Ishikawa (cell line): ENCODE measurements around the gene TBC1D23.

ENCODE experiments used
- CEBPB ChIP-seq: IDR thresholded peaks from 2 replicates; pipeline ENCODE4 v1.6.1; 2012
- CREB1 ChIP-seq: IDR thresholded peaks from 2 replicates; pipeline ENCODE4 v1.6.1; 2012; ENCODE audit warnings: low read depth
- EGR1 ChIP-seq: IDR thresholded peaks from 2 replicates; pipeline ENCODE4 v1.6.1; 2012
- EP300 ChIP-seq: IDR thresholded peaks from 2 replicates; pipeline ENCODE4 v1.6.1; 2012; ENCODE audit warnings: borderline replicate concordance
- FOXM1 ChIP-seq: IDR thresholded peaks from 2 replicates; pipeline ENCODE4 v1.6.1; 2012; ENCODE audit warnings: low read depth, borderline replicate concordance
- MAX ChIP-seq: IDR thresholded peaks from 2 replicates; pipeline ENCODE4 v1.6.1; 2012
- NFIC ChIP-seq: IDR thresholded peaks from 2 replicates; pipeline ENCODE4 v1.6.1; 2012
- RAD21 ChIP-seq: IDR thresholded peaks from 2 replicates; pipeline ENCODE4 v1.6.1; 2012; ENCODE audit warnings: low read depth
- TAF1 ChIP-seq: IDR thresholded peaks from 2 replicates; pipeline ENCODE4 v1.6.1; 2012; ENCODE audit warnings: low read depth, mild to moderate bottlenecking
- TCF12 ChIP-seq: IDR thresholded peaks from 2 replicates; pipeline ENCODE4 v1.6.1; 2012; ENCODE audit warnings: low read depth
- TEAD4 ChIP-seq: IDR thresholded peaks from 2 replicates; pipeline ENCODE4 v1.6.1; 2012
- USF1 ChIP-seq: IDR thresholded peaks from 2 replicates; pipeline ENCODE4 v1.6.1; 2012
- YY1 ChIP-seq: IDR thresholded peaks from 2 replicates; pipeline ENCODE4 v1.6.1; 2012; ENCODE audit warnings: low read depth
- ZBTB7A ChIP-seq: IDR thresholded peaks from 2 replicates; pipeline ENCODE4 v1.6.1; 2012; ENCODE audit warnings: low read depth
- TF ChIP-seq, protein P1 (sequence below): IDR thresholded peaks from 2 replicates; pipeline ENCODE4 v1.6.1; 2012; ENCODE audit warnings: low read depth, mild to moderate bottlenecking

Gene TBC1D23

GRCh38 chr3:100221159-100221558 lies 39.6 kb upstream of the TBC1D23 start:
- no peak for TF ChIP-seq ZBTB7A
- TF ChIP-seq, protein P1, sequence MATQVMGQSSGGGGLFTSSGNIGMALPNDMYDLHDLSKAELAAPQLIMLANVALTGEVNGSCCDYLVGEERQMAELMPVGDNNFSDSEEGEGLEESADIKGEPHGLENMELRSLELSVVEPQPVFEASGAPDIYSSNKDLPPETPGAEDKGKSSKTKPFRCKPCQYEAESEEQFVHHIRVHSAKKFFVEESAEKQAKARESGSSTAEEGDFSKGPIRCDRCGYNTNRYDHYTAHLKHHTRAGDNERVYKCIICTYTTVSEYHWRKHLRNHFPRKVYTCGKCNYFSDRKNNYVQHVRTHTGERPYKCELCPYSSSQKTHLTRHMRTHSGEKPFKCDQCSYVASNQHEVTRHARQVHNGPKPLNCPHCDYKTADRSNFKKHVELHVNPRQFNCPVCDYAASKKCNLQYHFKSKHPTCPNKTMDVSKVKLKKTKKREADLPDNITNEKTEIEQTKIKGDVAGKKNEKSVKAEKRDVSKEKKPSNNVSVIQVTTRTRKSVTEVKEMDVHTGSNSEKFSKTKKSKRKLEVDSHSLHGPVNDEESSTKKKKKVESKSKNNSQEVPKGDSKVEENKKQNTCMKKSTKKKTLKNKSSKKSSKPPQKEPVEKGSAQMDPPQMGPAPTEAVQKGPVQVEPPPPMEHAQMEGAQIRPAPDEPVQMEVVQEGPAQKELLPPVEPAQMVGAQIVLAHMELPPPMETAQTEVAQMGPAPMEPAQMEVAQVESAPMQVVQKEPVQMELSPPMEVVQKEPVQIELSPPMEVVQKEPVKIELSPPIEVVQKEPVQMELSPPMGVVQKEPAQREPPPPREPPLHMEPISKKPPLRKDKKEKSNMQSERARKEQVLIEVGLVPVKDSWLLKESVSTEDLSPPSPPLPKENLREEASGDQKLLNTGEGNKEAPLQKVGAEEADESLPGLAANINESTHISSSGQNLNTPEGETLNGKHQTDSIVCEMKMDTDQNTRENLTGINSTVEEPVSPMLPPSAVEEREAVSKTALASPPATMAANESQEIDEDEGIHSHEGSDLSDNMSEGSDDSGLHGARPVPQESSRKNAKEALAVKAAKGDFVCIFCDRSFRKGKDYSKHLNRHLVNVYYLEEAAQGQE, result no peak

GRCh38 chr3:100225193-100225592 lies 35.6 kb upstream of the TBC1D23 start:
- TF ChIP-seq EGR1, result no peak

GRCh38 chr3:100225883-100226282 lies 34.9 kb upstream of the TBC1D23 start:
- TF ChIP-seq TCF12 (no peak), RAD21 (no peak), NFIC (no peak), TAF1 (no peak), TEAD4 (no peak), YY1 (no peak), FOXM1 (no peak), CREB1 (no peak), CEBPB (no peak), USF1 (no peak), EGR1 (no peak), ZBTB7A (no peak), MAX (no peak), EP300 (no peak)
- TF ChIP-seq, protein P1, result no peak

DNA sequence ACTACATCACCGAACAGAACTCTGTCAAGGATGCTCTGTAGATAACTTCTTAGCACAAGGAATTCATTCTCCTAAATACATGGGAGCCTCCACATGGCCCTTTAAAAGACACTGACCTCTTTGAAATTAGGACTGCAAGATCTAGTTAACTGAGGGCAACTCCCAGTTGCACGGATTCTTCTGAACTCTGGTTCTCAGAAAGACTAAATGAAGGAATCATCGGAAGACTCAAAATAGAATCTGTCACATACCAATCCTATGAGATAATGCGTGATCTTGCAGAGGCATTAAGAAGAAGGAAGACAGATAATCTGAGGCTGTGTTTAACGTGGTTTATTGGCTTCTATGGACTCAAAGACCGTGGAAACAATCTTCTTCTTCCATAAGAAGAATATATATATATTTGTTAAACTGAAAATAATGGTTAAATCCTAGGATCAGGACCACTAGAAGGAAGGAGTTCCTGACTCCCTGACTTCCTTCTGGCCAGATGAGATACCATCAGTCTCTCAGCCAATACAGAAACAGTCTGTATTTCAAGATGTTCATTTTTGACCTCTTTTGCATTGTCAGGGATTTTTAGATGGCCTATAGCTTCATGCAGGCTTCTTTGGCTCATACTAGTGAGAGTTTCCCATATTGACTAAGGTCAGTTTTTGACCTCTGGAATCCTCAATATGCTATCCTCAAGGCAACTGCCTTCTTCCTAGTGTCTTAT lies 33.9 kb upstream of the TBC1D23 start:
- no peak for TF ChIP-seq TAF1
- no peak for TF ChIP-seq TCF12
- TF ChIP-seq EP300, result no peak
- TF ChIP-seq CEBPB, result no peak
- TF ChIP-seq CREB1, result no peak
- no peak for TF ChIP-seq USF1
- no peak for TF ChIP-seq TEAD4
- no peak for TF ChIP-seq MAX

DNA sequence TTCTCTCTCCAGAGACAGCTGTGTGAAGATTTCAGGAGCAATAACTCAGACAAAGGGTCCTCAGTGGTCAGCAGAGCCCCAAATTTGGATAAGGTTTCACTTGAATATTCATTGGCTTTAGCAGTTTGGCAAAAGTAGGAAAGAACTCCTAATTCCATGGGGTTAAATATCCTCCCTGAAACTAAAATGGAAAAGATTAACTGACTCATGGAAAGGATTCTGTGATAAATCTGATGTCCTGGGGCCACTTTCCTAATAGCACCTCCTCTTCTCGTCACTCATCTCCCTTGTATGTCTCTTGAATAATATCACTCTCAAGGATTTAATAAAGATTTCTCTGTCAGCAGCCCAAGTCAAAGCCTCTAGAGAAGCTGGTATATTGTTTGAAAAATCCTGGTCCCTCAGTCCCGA lies 33.3 kb upstream of the TBC1D23 start:
- TF ChIP-seq TEAD4 (no peak), USF1 (no peak), FOXM1 (no peak), NFIC (no peak), CEBPB (no peak)

GRCh38 chr3:100228247-100228646 lies 32.5 kb upstream of the TBC1D23 start:
- TF ChIP-seq TCF12, result no peak
- no peak for TF ChIP-seq YY1
- no peak for TF ChIP-seq EGR1
- TF ChIP-seq, protein P1, result no peak
- no peak for TF ChIP-seq TAF1
- no peak for TF ChIP-seq ZBTB7A
- TF ChIP-seq CEBPB, result no peak
- TF ChIP-seq TEAD4, result no peak
- TF ChIP-seq EP300, result no peak
- no peak for TF ChIP-seq CREB1
- TF ChIP-seq NFIC, result no peak
- no peak for TF ChIP-seq FOXM1
- no peak for TF ChIP-seq MAX
- no peak for TF ChIP-seq RAD21
